ENCODE data around the gene TIMM17A.
A peak's percentile ranks its signal among the peaks of the same experiment; 100 is the strongest.

TIMM17A gene

DNA sequence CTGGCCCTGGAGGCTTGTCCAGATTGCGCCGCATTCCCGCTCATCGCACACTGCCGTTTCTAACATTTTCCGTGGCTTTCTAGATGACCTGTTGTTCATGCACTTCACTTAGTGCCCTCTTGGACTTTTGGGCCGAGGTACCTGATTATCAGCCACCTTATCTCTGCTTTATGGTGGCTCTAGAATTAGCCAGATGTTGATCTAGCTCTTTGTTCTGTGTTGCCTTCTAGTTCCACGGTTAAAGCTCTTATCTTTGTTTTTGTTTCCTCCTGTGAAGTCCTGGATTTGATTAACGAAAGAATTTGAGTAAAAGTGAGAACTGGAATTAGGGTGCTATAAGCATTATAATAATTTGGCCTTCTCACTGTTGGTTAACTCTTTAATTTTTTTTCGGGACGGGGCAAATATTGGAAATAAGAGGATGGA, 28.1 kb downstream of the TIMM17A start:
- no peak for DNase-seq (ENCODE audit: low read depth in 3 of 3)

DNA sequence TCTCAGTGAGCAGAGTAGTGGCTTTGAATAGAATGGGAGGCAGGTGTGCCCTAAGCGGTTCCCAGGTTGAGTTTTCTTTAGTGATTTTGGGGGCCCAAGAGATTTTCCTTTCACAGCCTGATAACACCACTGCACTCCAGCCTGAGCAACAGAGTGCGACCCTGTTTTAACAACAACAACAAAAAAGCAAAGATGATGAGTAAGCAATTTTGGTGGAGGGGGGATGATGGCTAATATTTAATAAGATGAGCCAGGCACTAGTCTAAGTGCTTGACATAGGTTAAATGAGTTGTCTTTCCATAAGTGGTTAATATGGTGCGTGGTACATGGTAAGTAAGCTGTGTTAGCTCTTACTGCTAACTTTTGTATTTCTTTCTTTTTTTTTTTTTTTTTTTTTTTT, 29.1 kb downstream of the TIMM17A start:
- no peak for DNase-seq (ENCODE audit: low read depth in 3 of 3)

DNA sequence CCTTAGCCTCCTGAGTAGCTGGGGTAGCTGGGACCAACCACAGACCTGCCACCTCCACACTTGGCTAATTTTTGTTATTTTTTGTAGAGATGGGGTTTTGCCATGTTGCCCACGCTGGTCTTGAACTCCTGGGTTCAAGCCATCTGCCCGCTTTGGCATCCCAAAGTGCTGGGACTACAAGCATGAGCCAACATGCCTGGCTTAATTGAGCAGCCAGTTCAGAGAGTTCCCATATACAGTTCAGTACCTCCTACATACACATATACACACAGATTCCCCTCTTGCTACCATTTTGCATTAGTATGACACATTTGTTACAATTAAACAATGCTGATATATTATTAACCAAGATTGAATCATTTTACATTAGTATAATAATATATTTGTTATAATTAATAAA, 30.1 kb downstream of the TIMM17A start:
- DNase-seq (ENCODE audit: low read depth in 3 of 3) = no peak

DNA sequence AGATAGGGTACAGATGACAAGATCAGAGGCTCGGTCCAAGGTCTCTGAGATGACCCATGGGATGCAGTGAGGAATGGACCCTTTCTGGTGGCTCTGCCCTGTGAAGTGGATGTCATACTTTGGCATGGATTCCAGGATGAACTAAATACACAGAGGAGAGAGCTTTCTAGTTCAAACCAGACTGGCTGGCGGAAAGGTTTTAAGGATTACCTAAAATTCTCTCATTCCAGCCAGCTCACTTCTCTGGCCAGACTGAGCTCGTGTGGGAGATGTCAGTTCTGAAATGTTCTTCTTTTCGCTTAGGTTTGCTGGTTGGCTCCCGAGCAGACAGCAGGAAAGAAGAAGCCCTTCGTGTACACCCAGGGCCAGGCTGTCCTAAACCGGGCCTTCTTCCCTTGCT, 33.3 kb downstream of the TIMM17A start:
- DNase-seq (ENCODE audit: low read depth in 3 of 3) = no peak

DNA sequence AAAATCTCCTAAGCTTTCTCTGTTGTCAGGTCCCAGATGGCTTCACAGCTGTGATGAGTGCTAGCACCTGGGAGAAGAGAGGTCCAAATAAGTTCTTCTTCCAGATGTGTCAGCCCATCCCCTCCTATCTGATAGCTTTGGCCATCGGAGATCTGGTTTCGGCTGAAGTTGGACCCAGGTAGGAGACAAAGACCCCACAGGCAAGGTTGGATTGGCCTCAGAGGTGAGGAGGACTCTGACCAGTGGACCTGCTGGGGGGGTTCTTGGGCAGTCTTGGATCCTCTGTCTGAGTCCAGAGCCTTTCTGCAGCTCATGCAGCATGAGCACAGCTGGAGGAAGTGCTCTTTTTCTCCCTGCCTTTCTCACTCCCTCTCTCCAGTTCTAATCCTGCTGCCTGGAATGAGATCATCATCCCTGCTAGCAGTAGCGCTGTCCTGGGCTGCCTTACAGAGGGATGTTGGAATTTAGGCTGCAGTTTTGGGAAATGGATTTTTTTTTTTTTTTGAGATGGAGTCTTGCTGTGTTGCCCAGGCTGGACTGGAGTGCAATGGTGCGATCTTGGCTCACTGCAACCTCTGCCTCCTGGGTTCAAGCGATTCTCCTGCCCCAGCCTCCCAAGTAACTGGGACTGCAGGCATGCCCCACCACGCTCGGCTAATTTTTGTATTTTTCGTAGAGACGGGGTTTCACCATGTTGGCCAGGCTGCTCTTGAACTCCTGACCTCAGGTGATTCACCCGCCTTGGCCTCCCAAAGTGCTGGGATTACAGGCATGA, 34.2 kb downstream of the TIMM17A start:
- no peak for DNase-seq (ENCODE audit: low read depth in 3 of 3)

DNA sequence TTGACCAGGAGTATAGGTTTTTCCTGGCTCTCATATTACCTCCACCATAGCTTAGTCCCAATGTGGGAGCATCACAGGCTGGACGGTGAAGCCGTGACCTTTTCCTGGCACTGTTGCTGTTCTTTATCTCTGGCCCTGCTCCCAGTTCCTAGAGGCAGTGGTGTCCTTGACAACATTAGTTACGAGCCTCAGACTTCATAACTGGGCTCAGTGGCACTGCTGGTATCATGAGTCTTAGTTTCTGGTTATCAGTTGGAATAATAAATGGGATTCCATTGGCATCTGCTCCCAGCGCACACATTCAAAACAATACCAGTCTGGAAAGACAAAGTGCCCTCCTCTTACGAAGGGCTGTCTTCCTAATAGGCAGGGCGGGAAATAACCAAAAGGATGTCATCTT, 35.1 kb downstream of the TIMM17A start:
- DNase-seq (ENCODE audit: low read depth in 3 of 3) = no peak

DNA sequence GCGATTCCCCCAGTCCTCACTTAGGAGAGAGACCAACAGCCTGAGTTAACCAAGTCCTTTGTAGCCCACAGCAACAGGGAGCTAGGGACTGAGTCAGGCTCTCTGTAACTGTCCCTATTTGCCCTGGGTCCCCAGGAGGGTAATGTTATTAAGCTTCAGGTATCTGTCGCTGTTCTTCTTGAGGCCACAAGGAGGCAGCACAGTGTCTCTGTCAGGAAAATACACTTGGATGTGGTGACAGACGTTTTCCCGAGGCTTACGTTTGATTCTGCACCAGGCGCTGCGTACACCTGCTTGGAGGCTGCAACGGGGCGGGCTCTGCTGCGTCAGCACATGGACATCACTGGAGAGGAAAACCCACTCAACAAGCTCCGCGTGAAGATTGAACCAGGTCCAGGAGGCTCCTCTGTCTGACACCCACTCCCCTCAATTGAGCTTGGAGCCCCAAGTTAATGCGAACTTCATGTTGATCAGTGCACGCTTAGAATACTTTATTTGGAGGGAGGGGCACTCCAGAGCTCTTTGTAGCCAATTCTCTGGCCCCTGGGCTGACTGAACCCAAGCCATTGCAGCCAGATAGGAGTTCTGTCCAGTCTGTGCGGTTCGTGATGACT, 44.4 kb downstream of the TIMM17A start:
- peak in 1 of 3 experiments; percentile 3 for DNase-seq (ENCODE audit: low read depth in 3 of 3)

DNA sequence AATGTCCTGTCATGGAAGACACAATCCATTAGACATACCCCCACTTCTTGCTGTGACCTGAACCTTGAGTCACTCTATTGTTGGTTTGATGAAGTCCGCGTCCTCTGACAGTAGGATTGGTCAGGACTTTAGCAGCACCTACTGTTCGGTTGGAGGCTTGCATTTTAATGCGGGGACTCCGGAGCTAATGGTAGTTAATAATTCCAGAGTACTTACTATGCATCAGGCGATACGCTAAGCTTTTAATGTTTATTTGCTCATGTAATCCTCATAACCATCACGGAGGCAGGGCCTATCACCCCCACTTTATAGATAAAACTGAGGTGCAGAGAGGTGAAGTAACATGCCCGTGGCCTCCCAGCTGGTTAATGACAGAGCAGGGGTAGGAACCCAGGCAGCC, 47.2 kb downstream of the TIMM17A start:
- no peak for DNase-seq (ENCODE audit: low read depth in 3 of 3)

DNA sequence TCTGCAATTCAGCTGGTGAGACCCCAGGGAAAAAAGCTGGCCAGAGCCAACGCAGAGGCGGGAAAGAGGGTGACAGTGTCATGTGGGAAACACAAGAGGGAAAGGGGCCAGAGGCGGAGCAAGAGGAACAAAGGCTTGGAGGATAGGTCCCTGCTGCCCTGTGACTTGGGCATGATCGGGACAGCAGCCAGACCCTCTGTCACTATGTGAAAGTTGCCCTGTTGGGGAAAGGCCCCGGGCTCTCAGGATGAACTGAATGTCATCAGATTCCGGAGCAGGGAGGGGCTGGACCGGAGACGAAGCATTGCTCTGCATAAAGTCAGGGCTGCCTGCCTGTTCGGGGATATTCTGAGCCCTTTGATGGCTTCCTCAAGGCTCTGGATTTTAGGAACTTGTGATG, 49.4 kb downstream of the TIMM17A start:
- DNase-seq (ENCODE audit: low read depth in 3 of 3) = no peak

DNA sequence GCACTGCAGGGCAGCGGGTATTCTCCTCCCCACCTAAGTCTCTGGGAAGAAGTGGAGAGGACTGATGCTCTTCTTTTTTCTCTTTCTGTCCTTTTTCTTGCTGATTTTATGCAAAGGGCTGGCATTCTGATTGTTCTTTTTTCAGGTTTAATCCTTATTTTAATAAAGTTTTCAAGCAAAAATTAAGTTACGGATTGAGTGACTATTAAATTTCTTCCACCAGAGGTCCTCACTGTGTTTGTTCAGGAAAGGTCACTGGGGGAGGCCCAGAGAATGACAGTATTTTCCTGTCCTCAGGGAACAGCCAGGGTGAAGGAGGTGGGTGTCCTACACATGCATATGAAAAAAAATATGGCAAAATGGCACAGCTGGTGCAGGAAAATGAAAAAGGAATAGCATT, 50.7 kb downstream of the TIMM17A start:
- DNase-seq (ENCODE audit: low read depth in 3 of 3) = no peak

DNA sequence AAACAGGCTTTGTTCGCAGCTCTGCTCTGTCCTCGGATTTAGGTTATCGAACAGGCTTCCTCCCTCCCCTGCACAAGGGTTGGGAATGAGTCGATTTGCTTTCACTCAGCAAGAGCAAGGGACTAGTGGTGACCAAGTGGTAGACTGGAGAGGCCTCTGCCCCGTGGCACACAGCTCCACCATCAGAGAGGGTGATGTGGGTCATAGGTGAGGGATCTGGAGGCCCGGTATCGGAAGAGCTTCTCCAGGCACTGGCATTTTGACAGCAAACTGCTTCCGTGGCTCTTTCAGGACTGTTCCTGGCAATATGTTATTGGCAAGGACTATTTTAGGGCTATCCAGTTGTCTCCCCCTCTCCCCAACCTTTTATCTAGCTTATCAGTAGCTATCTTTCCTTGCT, 52.0 kb downstream of the TIMM17A start:
- no peak for DNase-seq (ENCODE audit: low read depth in 3 of 3)

DNA sequence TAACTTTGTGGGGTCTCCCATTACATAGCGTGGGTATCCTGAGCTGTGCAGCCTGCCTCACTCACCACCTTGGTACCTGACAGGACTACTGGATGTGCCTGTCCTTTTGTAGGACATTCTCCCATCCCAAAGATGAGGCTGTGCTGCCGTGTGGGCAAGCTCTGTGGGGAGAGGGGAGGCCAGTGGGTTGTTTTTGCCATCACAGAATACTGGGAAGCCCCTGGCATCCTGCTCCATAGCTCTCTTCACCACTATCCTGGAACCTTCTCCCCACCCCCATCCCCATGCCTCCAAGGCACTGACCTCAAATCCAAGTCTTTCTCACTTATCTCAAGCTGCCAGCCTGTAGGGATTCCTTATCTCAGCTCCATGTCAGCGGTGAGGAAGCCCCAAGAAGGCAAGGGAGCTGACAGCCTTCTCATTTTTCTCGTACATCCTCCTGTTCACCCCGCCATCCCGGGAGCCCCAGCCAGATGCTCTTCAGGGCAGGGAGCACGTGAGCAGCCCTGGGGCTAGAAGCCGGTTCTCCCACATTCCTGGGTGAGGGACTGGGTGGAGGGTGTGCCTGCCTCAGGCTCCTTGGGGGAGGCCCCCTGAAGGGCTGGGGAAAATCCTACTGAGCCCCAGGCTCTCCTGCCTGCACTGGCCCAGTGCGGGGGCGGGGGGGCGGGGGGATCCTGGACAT, 52.6 kb downstream of the TIMM17A start:
- DNase-seq (ENCODE audit: low read depth in 3 of 3) = no peak

DNA sequence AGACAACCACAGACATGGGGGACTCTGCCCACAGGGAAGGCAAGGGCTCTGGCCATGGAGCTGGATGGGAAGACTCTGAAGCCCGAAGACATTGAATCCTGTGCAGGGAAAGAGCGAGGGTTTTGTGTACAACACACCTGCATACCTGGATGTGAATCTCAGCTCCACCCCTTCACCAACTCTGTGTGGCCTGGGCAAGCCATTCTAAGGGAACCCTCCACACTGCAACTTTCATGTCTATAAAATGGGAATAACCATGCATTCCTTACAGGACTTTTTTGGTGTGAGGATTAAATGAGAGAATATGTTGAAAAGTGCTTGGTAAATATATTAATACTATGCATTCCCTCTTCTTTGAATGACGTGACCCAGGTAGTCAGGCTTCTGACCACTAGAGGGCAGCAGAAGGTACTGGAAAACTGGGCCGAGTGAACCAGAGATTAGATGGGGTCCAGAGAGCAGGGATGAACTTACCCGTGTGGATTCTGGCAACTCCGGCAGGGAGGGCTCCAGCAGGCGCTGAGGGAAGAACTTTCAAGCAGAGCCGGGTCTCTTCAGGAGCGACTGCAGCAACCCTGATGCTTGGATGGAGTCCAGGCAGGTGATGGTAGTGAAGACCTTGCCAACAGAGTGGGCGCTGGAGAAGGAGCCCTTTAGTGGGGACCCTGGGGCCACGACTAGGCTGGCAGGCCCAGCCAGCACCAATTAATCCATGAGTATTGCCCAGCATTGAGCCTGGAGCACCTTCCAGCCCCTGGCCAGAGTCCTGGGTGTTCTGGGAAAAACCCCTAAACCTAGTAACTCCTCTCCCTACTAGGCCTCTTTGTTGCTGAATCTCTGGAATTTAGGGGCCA, 54.2 kb downstream of the TIMM17A start:
- DNase-seq (ENCODE audit: low read depth in 3 of 3) = peak; percentile 44 to 56 (median 45)

DNA sequence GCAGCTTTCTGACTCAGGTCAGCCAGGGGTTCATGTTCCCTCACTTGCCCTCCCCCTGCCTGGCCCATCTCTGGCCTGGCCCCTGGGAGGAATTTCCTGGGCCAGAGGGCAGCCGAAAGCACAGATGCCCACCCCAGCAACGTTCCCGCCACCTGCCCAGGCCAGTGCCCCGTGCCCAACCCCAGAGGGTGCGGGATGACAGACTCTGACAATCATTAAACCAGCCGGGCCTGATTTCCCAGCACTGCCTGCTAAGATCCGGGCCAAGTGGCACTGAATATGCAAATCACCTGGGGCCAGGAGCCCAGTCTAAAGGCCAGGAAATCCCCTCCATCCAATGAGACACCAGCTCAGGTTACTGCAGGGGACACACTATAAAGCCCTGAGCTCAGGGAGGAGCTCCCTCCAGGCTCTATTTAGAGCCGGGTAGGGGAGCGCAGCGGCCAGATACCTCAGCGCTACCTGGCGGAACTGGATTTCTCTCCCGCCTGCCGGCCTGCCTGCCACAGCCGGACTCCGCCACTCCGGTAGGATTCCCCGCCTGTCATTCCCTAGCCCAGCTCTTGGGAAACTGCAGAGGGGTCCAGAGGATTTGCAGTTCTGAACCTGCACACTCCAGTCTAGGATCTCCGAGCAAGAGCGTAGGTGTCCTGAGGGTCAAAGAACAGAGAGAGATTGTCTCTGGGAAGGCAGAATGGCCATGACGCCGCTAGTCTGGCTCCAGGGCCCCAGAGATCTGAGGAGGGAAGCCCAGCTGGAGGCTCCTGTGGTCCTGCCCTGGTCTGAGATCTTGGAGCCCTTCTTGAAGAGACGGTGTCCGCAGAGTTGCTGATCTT, 55.1 kb downstream of the TIMM17A start, which contains the start of gene ELF3:
ELF3 (plus strand) TSS at position 408 of the 836 bp plus-strand sequence. CDS start 550 bp downstream, outside the sequence.
- no peak for DNase-seq (ENCODE audit: low read depth in 3 of 3)

DNA sequence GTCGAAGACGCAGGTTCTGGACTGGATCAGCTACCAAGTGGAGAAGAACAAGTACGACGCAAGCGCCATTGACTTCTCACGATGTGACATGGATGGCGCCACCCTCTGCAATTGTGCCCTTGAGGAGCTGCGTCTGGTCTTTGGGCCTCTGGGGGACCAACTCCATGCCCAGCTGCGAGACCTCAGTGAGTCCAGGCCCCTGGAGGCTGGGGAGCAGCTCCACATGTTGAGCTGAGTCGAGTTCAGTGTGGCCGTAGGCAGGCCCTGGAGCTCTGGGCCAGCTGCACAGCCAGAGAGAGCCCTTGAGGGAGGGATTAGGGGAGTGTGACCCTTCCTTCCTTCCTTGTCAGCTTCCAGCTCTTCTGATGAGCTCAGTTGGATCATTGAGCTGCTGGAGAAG, 56.7 kb downstream of the TIMM17A start:
- DNase-seq (ENCODE audit: low read depth in 3 of 3) = no peak

DNA sequence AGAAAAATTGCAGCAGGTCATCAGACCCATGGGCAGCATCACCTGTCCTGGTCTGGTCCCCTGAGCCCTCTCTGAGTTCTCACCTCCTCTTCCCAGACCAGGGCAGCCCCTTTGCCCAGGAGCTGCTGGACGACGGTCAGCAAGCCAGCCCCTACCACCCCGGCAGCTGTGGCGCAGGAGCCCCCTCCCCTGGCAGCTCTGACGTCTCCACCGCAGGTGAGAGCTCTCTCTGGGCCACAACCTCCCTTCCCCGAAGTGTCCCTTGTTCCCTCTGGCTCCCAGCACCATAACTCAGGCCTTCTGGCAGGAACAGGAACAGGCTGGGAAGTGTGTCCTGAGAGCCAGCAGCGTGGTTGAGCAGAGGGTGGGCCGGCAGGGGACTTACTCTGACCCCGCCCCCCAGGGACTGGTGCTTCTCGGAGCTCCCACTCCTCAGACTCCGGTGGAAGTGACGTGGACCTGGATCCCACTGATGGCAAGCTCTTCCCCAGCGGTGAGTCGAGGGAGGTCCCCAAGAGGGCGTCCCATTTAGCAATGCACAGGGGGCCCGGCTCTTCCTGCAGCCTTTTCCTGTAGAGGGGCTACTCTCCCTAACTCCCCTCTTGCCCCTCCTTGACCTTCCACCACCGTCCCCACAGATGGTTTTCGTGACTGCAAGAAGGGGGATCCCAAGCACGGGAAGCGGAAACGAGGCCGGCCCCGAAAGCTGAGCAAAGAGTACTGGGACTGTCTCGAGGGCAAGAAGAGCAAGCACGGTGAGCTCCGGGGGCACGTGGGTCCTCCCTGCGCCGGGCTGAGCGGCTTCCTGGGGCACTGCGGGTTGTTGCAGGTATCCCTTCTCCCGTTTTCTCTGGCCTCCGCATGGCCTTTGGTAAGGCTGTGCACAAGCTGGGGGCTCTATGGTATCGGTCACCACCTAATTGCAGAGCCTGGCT, 57.5 kb downstream of the TIMM17A start:
- no peak for DNase-seq (ENCODE audit: low read depth in 3 of 3)

DNA sequence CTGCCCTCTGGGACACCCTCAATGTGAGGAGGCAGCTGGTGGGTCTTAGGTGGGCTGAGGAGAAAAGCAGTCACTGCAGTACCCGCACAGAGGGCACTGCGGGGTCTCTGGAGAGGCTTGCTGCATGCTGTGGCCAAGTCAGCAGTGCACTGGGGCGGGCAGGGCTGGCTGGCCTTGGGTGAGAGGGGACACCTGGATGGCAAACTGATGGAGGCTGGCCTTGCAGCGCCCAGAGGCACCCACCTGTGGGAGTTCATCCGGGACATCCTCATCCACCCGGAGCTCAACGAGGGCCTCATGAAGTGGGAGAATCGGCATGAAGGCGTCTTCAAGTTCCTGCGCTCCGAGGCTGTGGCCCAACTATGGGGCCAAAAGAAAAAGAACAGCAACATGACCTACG, 58.3 kb downstream of the TIMM17A start:
- no peak for DNase-seq (ENCODE audit: low read depth in 3 of 3)

DNA sequence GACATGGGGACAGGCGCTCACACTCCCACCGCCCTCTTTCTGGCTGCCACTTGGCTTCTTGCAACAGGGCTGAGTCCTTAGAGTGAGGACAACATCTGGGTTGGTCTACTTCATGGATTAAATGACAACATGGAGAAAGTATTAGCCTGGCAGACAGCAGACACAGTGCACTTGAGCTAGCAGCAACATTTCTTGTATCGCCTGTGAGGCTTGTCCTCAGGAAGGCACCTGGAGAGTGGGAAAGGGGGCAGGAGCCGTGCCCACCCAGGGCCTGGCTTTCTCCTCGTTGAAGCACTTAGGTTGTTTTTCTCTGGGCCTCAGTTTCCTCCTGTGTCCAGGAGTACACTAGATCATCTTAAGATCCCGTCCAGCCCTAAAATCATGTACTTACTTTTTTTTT, 58.8 kb downstream of the TIMM17A start:
- DNase-seq (ENCODE audit: low read depth in 3 of 3) = no peak

DNA sequence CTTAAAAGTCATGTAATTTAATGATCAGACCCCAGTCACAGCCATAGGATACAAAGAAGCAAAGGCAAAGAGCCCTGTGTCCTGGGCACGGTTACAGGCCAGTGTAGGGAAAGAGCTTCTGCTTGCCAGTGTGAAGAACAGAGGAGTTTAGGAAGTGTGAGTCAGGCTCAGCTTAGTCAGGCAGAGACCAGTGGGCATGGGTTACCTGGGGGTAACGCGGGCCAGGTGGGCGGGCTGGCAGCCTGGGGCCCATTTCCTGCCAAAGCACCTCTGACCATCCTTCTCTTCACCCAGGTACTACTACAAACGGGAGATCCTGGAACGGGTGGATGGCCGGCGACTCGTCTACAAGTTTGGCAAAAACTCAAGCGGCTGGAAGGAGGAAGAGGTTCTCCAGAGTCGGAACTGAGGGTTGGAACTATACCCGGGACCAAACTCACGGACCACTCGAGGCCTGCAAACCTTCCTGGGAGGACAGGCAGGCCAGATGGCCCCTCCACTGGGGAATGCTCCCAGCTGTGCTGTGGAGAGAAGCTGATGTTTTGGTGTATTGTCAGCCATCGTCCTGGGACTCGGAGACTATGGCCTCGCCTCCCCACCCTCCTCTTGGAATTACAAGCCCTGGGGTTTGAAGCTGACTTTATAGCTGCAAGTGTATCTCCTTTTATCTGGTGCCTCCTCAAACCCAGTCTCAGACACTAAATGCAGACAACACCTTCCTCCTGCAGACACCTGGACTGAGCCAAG, 59.8 kb downstream of the TIMM17A start:
- DNase-seq (ENCODE audit: low read depth in 3 of 3) = no peak
